ENCODE results near the gene AOPEP.

DNA sequence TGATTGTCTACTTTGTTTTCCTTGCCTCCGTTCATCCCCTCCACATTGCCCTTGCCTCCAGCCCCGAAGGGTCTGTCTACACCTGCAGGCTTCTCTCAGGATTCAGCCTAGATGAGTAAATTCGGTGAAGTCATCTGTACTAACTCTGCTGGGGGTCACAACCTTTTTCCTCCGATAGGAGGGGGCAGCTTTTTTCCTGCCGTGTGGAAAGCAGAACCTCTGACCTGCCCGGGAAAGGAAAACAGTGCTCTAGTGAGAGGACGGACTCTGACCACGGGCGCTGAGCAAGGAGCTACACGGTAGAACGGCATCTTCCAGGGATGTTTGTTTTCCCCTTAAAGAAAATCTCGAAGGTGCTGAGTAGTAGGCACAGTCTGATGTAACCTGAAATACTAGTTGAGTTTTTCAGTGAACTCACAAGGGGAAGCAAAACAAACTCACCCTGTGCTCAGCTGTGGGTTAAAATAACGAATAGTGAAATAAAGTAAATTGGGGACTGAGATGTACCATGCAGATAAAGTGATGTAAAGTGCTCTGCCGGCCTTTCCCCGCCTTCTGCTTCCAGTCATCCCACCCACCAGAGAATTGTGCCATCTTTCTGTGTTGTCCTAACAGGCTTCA lies 281.8 kb downstream of the AOPEP start:
- TF ChIP-seq CTCF (IDR thresholded peaks at IDR 0.05) (no peak), EP300 (IDR thresholded peaks at IDR 0.05) (no peak)

Measured in esophagus muscularis mucosa (tissue), 3 donors.